ENCODE measurements around the gene KCNA2. TPM values are rescaled to one million over a fixed set of nuclear protein-coding genes. Genes with fewer than 3 reads are reported as not detected.

Gene KCNA2
- polyA plus RNA-seq, 1 of the 3 experiments (the other 2 are of a cell fraction), result not detected

- H3F3A ChIP-seq (replicated peaks; ENCODE audit: insufficient read depth), result no peaks in the 10 kb centered on the region
- no peak for DNase-seq
- H3K27ac ChIP-seq (ENCODE audit: low read depth in 2 of 2, low read length in 1 of 2), result no peak overlapping the region
- POLR2A ChIA-PET, result no interaction called here
- H3K4me2 ChIP-seq, result no peak overlapping the region
- peaks cover 0 to 10% of the 10 kb centered on the region in 2 experiments; a peak in 2 of 4 replicates for H3K4me1 ChIP-seq (ENCODE audit: control insufficient read depth in 1 of 2, insufficient read depth in 2 of 2, low read depth in 1 of 2, low read length in 1 of 2)
- H4K20me1 ChIP-seq (ENCODE audit: insufficient read depth), result no peaks in the 10 kb centered on the region
- peaks cover 60% of the 10 kb centered on the region for H3K27me3 ChIP-seq (ENCODE audit: insufficient read depth)
- H3K9me3 ChIP-seq, result no peaks in the 10 kb centered on the region
- CTCF ChIA-PET, result interaction anchor here (0.6 to 11.6 kb wide), 8 partner anchors 9 to 173 kb away, joined by 3 to 97 read pairs (median 35); no protein-coding TSS in a partner anchor
- no peaks in the 10 kb centered on the region for H3K9me2 ChIP-seq
- WGBS (ENCODE audit: low lambda C conversion rate), result 31% methylated on average over 3 of the region's 13 CpGs
- H3K4me3 ChIP-seq (ENCODE audit: low read depth in 2 of 2, low read length in 1 of 2), result no peak overlapping the region
- H3K9ac ChIP-seq, result no peak overlapping the region
- H2AFZ ChIP-seq (ENCODE audit: low read depth), result no peak overlapping the region
- no peak for TF ChIP-seq TAF1 (IDR thresholded peaks at IDR 0.05; ENCODE audit: borderline replicate concordance, low read depth, low read length)
- TF ChIP-seq EZH2phosphoT487 (IDR thresholded peaks at IDR 0.05; ENCODE audit: borderline replicate concordance, low read depth), result no peak
- no peak for TF ChIP-seq RAD21 (IDR thresholded peaks at IDR 0.05; ENCODE audit: low read length)
- TF ChIP-seq NRF1 (IDR thresholded peaks at IDR 0.05; ENCODE audit: low read depth, low read length), result no peak
- no peak for TF ChIP-seq POLR2AphosphoS5 (IDR thresholded peaks at IDR 0.05; ENCODE audit: low read depth, low read length)
- no peak for TF ChIP-seq EP300 (IDR thresholded peaks at IDR 0.05; ENCODE audit: borderline replicate concordance in 1 of 2, low read depth in 1 of 2, low read length in 1 of 2)
- no peak for TF ChIP-seq JUND (IDR thresholded peaks at IDR 0.05)
- TF ChIP-seq TCF12 (IDR thresholded peaks at IDR 0.05), result no peak
- no peak for TF ChIP-seq RXRA (IDR thresholded peaks at IDR 0.05; ENCODE audit: borderline replicate concordance, low read depth)
- TF ChIP-seq MEF2A (IDR thresholded peaks at IDR 0.05; ENCODE audit: borderline replicate concordance, low read depth), result no peak
- TF ChIP-seq USF2 (IDR thresholded peaks at IDR 0.05; ENCODE audit: borderline replicate concordance, low read depth, low read length), result no peak
- no peak for TF ChIP-seq SIN3A (IDR thresholded peaks at IDR 0.05; ENCODE audit: borderline replicate concordance, low read depth, low read length)
- no peak for TF ChIP-seq FOXM1 (IDR thresholded peaks at IDR 0.05; ENCODE audit: low read depth)
- no peak for TF ChIP-seq RCOR1 (IDR thresholded peaks at IDR 0.05; ENCODE audit: low read length)
- TF ChIP-seq NFIC (IDR thresholded peaks at IDR 0.05; ENCODE audit: borderline replicate concordance), result no peak
- TF ChIP-seq MXI1 (IDR thresholded peaks at IDR 0.05; ENCODE audit: low read depth, low read length), result no peak
- no peak for TF ChIP-seq CTCF (IDR thresholded peaks at IDR 0.05)
- no peak for TF ChIP-seq YY1 (IDR thresholded peaks at IDR 0.05; ENCODE audit: low read depth)
- TF ChIP-seq GABPA (IDR thresholded peaks at IDR 0.05; ENCODE audit: low read depth), result no peak
- H3K36me3 ChIP-seq (replicated peaks in 1 of 2; ENCODE audit: control insufficient read depth in 1 of 2, insufficient read depth in 2 of 2, low read length in 1 of 2), result no peaks in the 10 kb centered on the region
- H3K79me2 ChIP-seq (ENCODE audit: insufficient read depth), result no peaks in the 10 kb centered on the region
Measured at GRCh38 chr1:110608247-110608646, 2.1 kb upstream of the KCNA2 start.

Measured in SK-N-SH (cell line).